ENCODE data around the gene AFF3.

- TF ChIP-seq MAX (IDR thresholded peaks at IDR 0.05) (no peak), EP300 (IDR thresholded peaks at IDR 0.05; ENCODE audit: borderline replicate concordance) (no peak), TCF12 (IDR thresholded peaks at IDR 0.05; ENCODE audit: low read depth) (no peak), RAD21 (IDR thresholded peaks at IDR 0.05; ENCODE audit: low read depth) (no peak), CEBPB (IDR thresholded peaks at IDR 0.05) (no peak), YY1 (IDR thresholded peaks at IDR 0.05; ENCODE audit: low read depth) (no peak), REST (IDR thresholded peaks at IDR 0.05; ENCODE audit: low read depth) (no peak)
These were observed 447.1 kb downstream of the AFF3 start for GRCh38 chr2:99695130-99695943.

Data from Ishikawa (cell line).